ENCODE results near the gene PIAS1.
"Not testable (repeated sequence)": the region's sequence is repeated elsewhere in the genome, so short reads cannot be mapped to it uniquely, and the experiment has no call there.

The PIAS1 gene

GRCh38 chr15:68053701-68054627 lies at the start of gene PIAS1:
Gene PIAS1 (plus strand): TSS chr15:68054315. CDS start chr15:68054327, 12 bp downstream.
- DNase-seq (ENCODE audit: low read depth) = peak; percentile 89

GRCh38 chr15:68007642-68008041 lies 46.5 kb upstream of the PIAS1 start:
- not testable (repeated sequence) for DNase-seq (ENCODE audit: low read depth)

- no peak for DNase-seq (ENCODE audit: low read depth)
Measured at GRCh38 chr15:68010361-68011153, 43.6 kb upstream of the PIAS1 start.

- DNase-seq (ENCODE audit: low read depth) = no peak
Measured at GRCh38 chr15:68012911-68013310, 41.2 kb upstream of the PIAS1 start.

GRCh38 chr15:68014219-68014618 lies 39.9 kb upstream of the PIAS1 start:
- DNase-seq (ENCODE audit: low read depth) = no peak

- DNase-seq (ENCODE audit: low read depth) = no peak
Measured at GRCh38 chr15:68015244-68015643, 38.9 kb upstream of the PIAS1 start.

GRCh38 chr15:68017201-68017600 lies 36.9 kb upstream of the PIAS1 start:
- no peak for DNase-seq (ENCODE audit: low read depth)

- no peak for DNase-seq (ENCODE audit: low read depth)
Measured at GRCh38 chr15:68018797-68019444, 35.2 kb upstream of the PIAS1 start.

- DNase-seq (ENCODE audit: low read depth) = no peak
Measured at GRCh38 chr15:68019814-68020525, 34.1 kb upstream of the PIAS1 start.

- no peak for DNase-seq (ENCODE audit: low read depth)
Measured at GRCh38 chr15:68020685-68021084, 33.4 kb upstream of the PIAS1 start.

GRCh38 chr15:68022061-68022460 lies 32.1 kb upstream of the PIAS1 start:
- DNase-seq (ENCODE audit: low read depth) = no peak

- no peak for DNase-seq (ENCODE audit: low read depth)
Measured at GRCh38 chr15:68023307-68024101, 30.6 kb upstream of the PIAS1 start.

GRCh38 chr15:68025835-68026424 lies 28.2 kb upstream of the PIAS1 start:
- DNase-seq (ENCODE audit: low read depth) = no peak

- no peak for DNase-seq (ENCODE audit: low read depth)
Measured at GRCh38 chr15:68027388-68027787, 26.7 kb upstream of the PIAS1 start.

GRCh38 chr15:68028137-68028887 lies 25.8 kb upstream of the PIAS1 start:
- no peak for DNase-seq (ENCODE audit: low read depth)

GRCh38 chr15:68028888-68029207 lies 25.3 kb upstream of the PIAS1 start:
- DNase-seq (ENCODE audit: low read depth) = no peak

GRCh38 chr15:68029959-68030358 lies 24.2 kb upstream of the PIAS1 start:
- no peak for DNase-seq (ENCODE audit: low read depth)

- DNase-seq (ENCODE audit: low read depth) = no peak
Measured at GRCh38 chr15:68031404-68031803, 22.7 kb upstream of the PIAS1 start.

- DNase-seq (ENCODE audit: low read depth) = no peak
Measured at GRCh38 chr15:68032672-68033071, 21.4 kb upstream of the PIAS1 start.

- no peak for DNase-seq (ENCODE audit: low read depth)
Measured at GRCh38 chr15:68034081-68034480, 20.0 kb upstream of the PIAS1 start.
